GM23338 (cell line): ENCODE measurements around the gene HOXA9.

Experiments
- CREB1 ChIP-seq: fragments of 250-450 bp; sonication (Bioruptor Pico); IDR thresholded peaks from 2 replicates; pipeline ENCODE4 v1.5.0; 2020; ENCODE audit warnings: low read depth, mild to moderate bottlenecking, moderate library complexity
- EZH2 ChIP-seq: fragments of 200-600 bp; sonication (generic); IDR thresholded peaks from one replicate; pipeline ENCODE4 v1.8.0; 2017; ENCODE audit warnings: antibody characterized with exemption, mild to moderate bottlenecking, low read depth; ENCODE audit not compliant: unreplicated experiment
- EZH2phosphoT487 ChIP-seq: fragments of 200-600 bp; sonication (generic); IDR thresholded peaks from one replicate; pipeline ENCODE4 v1.8.1; 2018; ENCODE audit warnings: antibody characterized with exemption; ENCODE audit not compliant: unreplicated experiment
- JUNB ChIP-seq: IDR thresholded peaks from one replicate; pipeline ENCODE4 v1.6.1; 2016; ENCODE audit warnings: antibody characterized with exemption; ENCODE audit not compliant: unreplicated experiment
- POLR2AphosphoS5 ChIP-seq: IDR thresholded peaks from 2 replicates; pipeline ENCODE4 v1.6.1; 2016; ENCODE audit warnings: antibody characterized with exemption, low read depth
- TF ChIP-seq, protein P1 (sequence below), 2 experiments: fragments of 200-600 bp in 1 of 2; sonication (generic) in 1 of 2; conservative IDR thresholded peaks; 2 replicates each; pipeline versions ENCODE4 v1.5.1 to v1.6.1; 2016 to 2017; ENCODE audit warnings: antibody characterized with exemption in 2 of 2, low read depth in 2 of 2, mild to moderate bottlenecking in 2 of 2, moderate library complexity in 1 of 2
- TF ChIP-seq, protein P2 (sequence below): IDR thresholded peaks from one replicate; pipeline ENCODE4 v1.6.1; 2018; ENCODE audit warnings: antibody characterized with exemption; ENCODE audit not compliant: unreplicated experiment

DNA sequence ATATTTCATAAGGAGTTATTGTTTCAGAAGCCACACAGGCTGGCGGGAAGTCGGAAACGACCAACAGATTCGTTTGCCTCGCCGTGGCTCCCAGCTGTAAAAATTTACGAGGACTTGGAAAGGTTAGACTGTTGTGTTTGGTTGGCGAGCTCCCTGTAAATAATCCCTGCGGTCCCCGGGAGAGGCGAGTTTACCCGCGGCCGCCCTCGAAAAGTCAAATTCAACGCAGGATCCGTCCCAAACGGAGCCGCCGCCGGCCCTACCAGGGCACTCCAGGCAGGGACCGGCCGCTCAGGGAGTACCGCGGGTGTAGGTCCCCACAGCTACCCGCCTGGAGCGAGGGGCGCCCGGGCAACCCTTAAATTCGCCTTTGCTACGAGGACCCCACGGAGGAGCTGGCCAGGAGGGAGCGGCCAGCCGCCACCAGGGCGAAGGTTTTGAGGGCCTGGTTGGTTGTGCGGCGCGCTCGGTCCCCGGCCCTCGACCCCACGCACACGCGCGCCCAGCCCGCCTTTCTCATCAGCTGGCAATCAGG lies 726 bp upstream of the HOXA9 start:
- TF ChIP-seq, protein P1, sequence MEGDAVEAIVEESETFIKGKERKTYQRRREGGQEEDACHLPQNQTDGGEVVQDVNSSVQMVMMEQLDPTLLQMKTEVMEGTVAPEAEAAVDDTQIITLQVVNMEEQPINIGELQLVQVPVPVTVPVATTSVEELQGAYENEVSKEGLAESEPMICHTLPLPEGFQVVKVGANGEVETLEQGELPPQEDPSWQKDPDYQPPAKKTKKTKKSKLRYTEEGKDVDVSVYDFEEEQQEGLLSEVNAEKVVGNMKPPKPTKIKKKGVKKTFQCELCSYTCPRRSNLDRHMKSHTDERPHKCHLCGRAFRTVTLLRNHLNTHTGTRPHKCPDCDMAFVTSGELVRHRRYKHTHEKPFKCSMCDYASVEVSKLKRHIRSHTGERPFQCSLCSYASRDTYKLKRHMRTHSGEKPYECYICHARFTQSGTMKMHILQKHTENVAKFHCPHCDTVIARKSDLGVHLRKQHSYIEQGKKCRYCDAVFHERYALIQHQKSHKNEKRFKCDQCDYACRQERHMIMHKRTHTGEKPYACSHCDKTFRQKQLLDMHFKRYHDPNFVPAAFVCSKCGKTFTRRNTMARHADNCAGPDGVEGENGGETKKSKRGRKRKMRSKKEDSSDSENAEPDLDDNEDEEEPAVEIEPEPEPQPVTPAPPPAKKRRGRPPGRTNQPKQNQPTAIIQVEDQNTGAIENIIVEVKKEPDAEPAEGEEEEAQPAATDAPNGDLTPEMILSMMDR (conservative IDR thresholded peaks at IDR 0.05; ENCODE audit: low read depth in 2 of 2), result no peak
- TF ChIP-seq EZH2 (peak; percentile 83), POLR2AphosphoS5 (no peak), CREB1 (CRISPR knock-in tag) (no peak), JUNB (no peak), EZH2phosphoT487 (peak; percentile 98)
- TF ChIP-seq, protein P2, sequence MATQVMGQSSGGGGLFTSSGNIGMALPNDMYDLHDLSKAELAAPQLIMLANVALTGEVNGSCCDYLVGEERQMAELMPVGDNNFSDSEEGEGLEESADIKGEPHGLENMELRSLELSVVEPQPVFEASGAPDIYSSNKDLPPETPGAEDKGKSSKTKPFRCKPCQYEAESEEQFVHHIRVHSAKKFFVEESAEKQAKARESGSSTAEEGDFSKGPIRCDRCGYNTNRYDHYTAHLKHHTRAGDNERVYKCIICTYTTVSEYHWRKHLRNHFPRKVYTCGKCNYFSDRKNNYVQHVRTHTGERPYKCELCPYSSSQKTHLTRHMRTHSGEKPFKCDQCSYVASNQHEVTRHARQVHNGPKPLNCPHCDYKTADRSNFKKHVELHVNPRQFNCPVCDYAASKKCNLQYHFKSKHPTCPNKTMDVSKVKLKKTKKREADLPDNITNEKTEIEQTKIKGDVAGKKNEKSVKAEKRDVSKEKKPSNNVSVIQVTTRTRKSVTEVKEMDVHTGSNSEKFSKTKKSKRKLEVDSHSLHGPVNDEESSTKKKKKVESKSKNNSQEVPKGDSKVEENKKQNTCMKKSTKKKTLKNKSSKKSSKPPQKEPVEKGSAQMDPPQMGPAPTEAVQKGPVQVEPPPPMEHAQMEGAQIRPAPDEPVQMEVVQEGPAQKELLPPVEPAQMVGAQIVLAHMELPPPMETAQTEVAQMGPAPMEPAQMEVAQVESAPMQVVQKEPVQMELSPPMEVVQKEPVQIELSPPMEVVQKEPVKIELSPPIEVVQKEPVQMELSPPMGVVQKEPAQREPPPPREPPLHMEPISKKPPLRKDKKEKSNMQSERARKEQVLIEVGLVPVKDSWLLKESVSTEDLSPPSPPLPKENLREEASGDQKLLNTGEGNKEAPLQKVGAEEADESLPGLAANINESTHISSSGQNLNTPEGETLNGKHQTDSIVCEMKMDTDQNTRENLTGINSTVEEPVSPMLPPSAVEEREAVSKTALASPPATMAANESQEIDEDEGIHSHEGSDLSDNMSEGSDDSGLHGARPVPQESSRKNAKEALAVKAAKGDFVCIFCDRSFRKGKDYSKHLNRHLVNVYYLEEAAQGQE, result no peak
